ENCODE measurements around the gene TVP23A. TPM values are rescaled to one million over a fixed set of nuclear protein-coding genes. Genes with fewer than 3 reads are reported as not detected.
"Not testable (repeated sequence)": the region's sequence is repeated elsewhere in the genome, so short reads cannot be mapped to it uniquely, and the experiment has no call there.

TVP23A gene
- polyA plus RNA-seq, 4 donors = 2.3 to 7.9 (median 4.7) TPM

GRCh38 chr16:10806698-10807097 is 11.9 kb downstream of the TVP23A start:
- no peak for DNase-seq (ENCODE audit: low read depth in 4 of 4, low spot score in 3 of 4)

- no peak for DNase-seq (ENCODE audit: low read depth in 4 of 4, low spot score in 3 of 4)
Measured at GRCh38 chr16:10805334-10805733, 13.3 kb downstream of the TVP23A start.

- no peak for DNase-seq (ENCODE audit: low read depth in 4 of 4, low spot score in 3 of 4)
Measured at GRCh38 chr16:10799736-10800135, 18.9 kb downstream of the TVP23A start.

- no peak for DNase-seq (ENCODE audit: low read depth in 4 of 4, low spot score in 3 of 4)
Measured at GRCh38 chr16:10791048-10791447, 27.5 kb downstream of the TVP23A start.

GRCh38 chr16:10788630-10789029 is 30.0 kb downstream of the TVP23A start:
- DNase-seq (ENCODE audit: low read depth in 4 of 4, low spot score in 3 of 4) = not testable (repeated sequence)

GRCh38 chr16:10787304-10787703 is 31.3 kb downstream of the TVP23A start:
- DNase-seq (ENCODE audit: low read depth in 4 of 4, low spot score in 3 of 4) = no peak

GRCh38 chr16:10782628-10783027 is 36.0 kb downstream of the TVP23A start:
- DNase-seq (ENCODE audit: low read depth in 4 of 4, low spot score in 3 of 4) = no peak

GRCh38 chr16:10780628-10781027 is 38.0 kb downstream of the TVP23A start:
- DNase-seq (ENCODE audit: low read depth in 4 of 4, low spot score in 3 of 4) = no peak

- not testable (repeated sequence) for DNase-seq (ENCODE audit: low read depth in 4 of 4, low spot score in 3 of 4)
Measured at GRCh38 chr16:10779908-10780307, 38.7 kb downstream of the TVP23A start.

- no peak for DNase-seq (ENCODE audit: low read depth in 4 of 4, low spot score in 3 of 4)
Measured at GRCh38 chr16:10777356-10777755, 41.2 kb downstream of the TVP23A start.

GRCh38 chr16:10776923-10777322 is 41.7 kb downstream of the TVP23A start:
- DNase-seq (ENCODE audit: low read depth in 4 of 4, low spot score in 3 of 4) = not testable (repeated sequence)

- DNase-seq (ENCODE audit: low read depth in 4 of 4, low spot score in 3 of 4) = no peak
Measured at GRCh38 chr16:10776280-10776679, 42.3 kb downstream of the TVP23A start.

- no peak for DNase-seq (ENCODE audit: low read depth in 4 of 4, low spot score in 3 of 4)
Measured at GRCh38 chr16:10770907-10771306, 47.7 kb downstream of the TVP23A start.

- DNase-seq (ENCODE audit: low read depth in 4 of 4, low spot score in 3 of 4) = no peak
Measured at GRCh38 chr16:10769381-10769780, 49.2 kb downstream of the TVP23A start.

GRCh38 chr16:10767127-10767526 is 51.5 kb downstream of the TVP23A start:
- DNase-seq (ENCODE audit: low read depth in 4 of 4, low spot score in 3 of 4) = no peak

GRCh38 chr16:10765772-10766171 is 52.8 kb downstream of the TVP23A start:
- no peak for DNase-seq (ENCODE audit: low read depth in 4 of 4, low spot score in 3 of 4)

- DNase-seq (ENCODE audit: low read depth in 4 of 4, low spot score in 3 of 4) = no peak
Measured at GRCh38 chr16:10763456-10763855, 55.1 kb downstream of the TVP23A start.

- no peak for DNase-seq (ENCODE audit: low read depth in 4 of 4, low spot score in 3 of 4)
Measured at GRCh38 chr16:10762336-10763016, 56.1 kb downstream of the TVP23A start.

- DNase-seq (ENCODE audit: low read depth in 4 of 4, low spot score in 3 of 4) = no peak
Measured at GRCh38 chr16:10761373-10761772, 57.2 kb downstream of the TVP23A start.

GRCh38 chr16:10760858-10761257 is 57.7 kb downstream of the TVP23A start:
- no peak for DNase-seq (ENCODE audit: low read depth in 4 of 4, low spot score in 3 of 4)

- no peak for DNase-seq (ENCODE audit: low read depth in 4 of 4, low spot score in 3 of 4)
Measured at GRCh38 chr16:10756574-10756973, 62.0 kb downstream of the TVP23A start.

- no peak for DNase-seq (ENCODE audit: low read depth in 4 of 4, low spot score in 3 of 4)
Measured at GRCh38 chr16:10754941-10755340, 63.7 kb downstream of the TVP23A start.

GRCh38 chr16:10753670-10754069 is 64.9 kb downstream of the TVP23A start:
- DNase-seq (ENCODE audit: low read depth in 4 of 4, low spot score in 3 of 4) = no peak
